K562 (cell line): Measurements from ENCODE around the gene C2orf81. TPM values are rescaled to one million over a fixed set of nuclear protein-coding genes. Genes with fewer than 3 reads are reported as not detected.

ENCODE experiments used
- AFF1 ChIP-seq, 2 experiments: fragments of 450-650 bp; IDR thresholded peaks; 2 replicates each; pipeline ENCODE4 v1.6.1; 2018; ENCODE audit warnings: mild to moderate bottlenecking in 2 of 2, low read depth in 1 of 2; ENCODE audit not compliant: partially characterized antibody in 2 of 2
- ATF4 ChIP-seq: fragments of 450-650 bp; formaldehyde crosslinking; IDR thresholded peaks from 2 replicates; pipeline ENCODE4 v1.4.0; 2022; ENCODE audit warnings: mild to moderate bottlenecking, moderate library complexity
- CUX1 ChIP-seq: fragments of 200-800 bp; sonication (Bioruptor generic); IDR thresholded peaks from 2 replicates; pipeline ENCODE4 v1.6.1; 2016; ENCODE audit warnings: missing genetic modification characterization, missing compliant biosample characterization
- E2F1 ChIP-seq: sonication (generic); formaldehyde crosslinking; IDR thresholded peaks from 2 replicates; pipeline ENCODE4 v1.8.1; 2023; ENCODE audit warnings: mild to moderate bottlenecking, missing genetic modification reagents, moderate library complexity
- HES1 ChIP-seq: fragments of 450-650 bp; IDR thresholded peaks from 2 replicates; pipeline ENCODE4 v1.6.1; 2016; ENCODE audit warnings: low read depth, mild to moderate bottlenecking, moderate library complexity
- MEF2D ChIP-seq: conservative IDR thresholded peaks from 2 replicates; pipeline ENCODE4 v1.6.1; 2016; ENCODE audit warnings: low read depth, missing genetic modification characterization, missing compliant biosample characterization
- TFE3 ChIP-seq: fragments of 450-650 bp; formaldehyde crosslinking; IDR thresholded peaks from 2 replicates; pipeline ENCODE4 v1.4.0; 2020; ENCODE audit warnings: mild to moderate bottlenecking, mixed read lengths
- ZFPM2 ChIP-seq: fragments of 250-450 bp; sonication (Bioruptor Pico); IDR thresholded peaks from 2 replicates; pipeline ENCODE4 v1.5.1; 2022; ENCODE audit warnings: mild to moderate bottlenecking
- ZNF146 ChIP-seq: IDR thresholded peaks from one replicate; pipeline ENCODE4 v1.6.1; 2018; ENCODE audit warnings: missing compliant biosample characterization; ENCODE audit not compliant: unreplicated experiment
- ZNF263 ChIP-seq: sonication (generic); formaldehyde crosslinking; IDR thresholded peaks from 2 replicates; pipeline ENCODE4 v1.8.0; 2022; ENCODE audit warnings: mild to moderate bottlenecking, missing genetic modification reagents, borderline replicate concordance
- polyA plus RNA-seq, 8 experiments: library from polyadenylated mRNA; depleted of rRNA in 4 of 8; stranded (reverse) in 5 of 8; unstranded in 3 of 8; fragments of >200 nt; fragmentation: Nextera tagmentation in 2 of 8; fragmentation: Illumina TruSeq in 1 of 8; extraction: Ambion mirVana in 2 of 8; extraction: Trizol in 1 of 8; gene quantifications; 2 replicates each; pipeline versions ENCODE4 v1.2.1 to v1.2.3, GENCODE V29; 2011 to 2014; ENCODE audit warnings: inconsistent platforms in 1 of 8, missing spikeins in 1 of 8
- total RNA-seq, 7 experiments: library from RNA; depleted of rRNA in 6 of 7; stranded (reverse); fragments of >200 nt in 6 of 7; fragmentation: Illumina TruSeq in 2 of 7; extraction: Trizol in 2 of 7; gene quantifications; 2 replicates each; pipeline versions ENCODE4 v1.2.1 to v1.2.3, GENCODE V29; 2011 to 2021; ENCODE audit warnings: low replicate concordance in 1 of 7

C2orf81 gene
- total and polyA plus RNA-seq, 9 of the 15 experiments (the other 6 are each of a cell fraction or from before 2014, with no cell fraction given) = 0.06 TPM; not detected in 8

- no peak for TF ChIP-seq AFF1 (IDR thresholded peaks at IDR 0.05; ENCODE audit: low read depth in 1 of 2, partially characterized antibody in 2 of 2)
- no peak for TF ChIP-seq MEF2D (tag)
- no peak for TF ChIP-seq CUX1 (CRISPR knock-in tag)
- TF ChIP-seq HES1 = no peak
- TF ChIP-seq E2F1 (CRISPR knock-in tag) = no peak
- no peak for TF ChIP-seq ZNF146
- no peak for TF ChIP-seq TFE3 (CRISPR knock-in tag)
- TF ChIP-seq ATF4 = no peak
- TF ChIP-seq ZFPM2 (CRISPR knock-in tag) = no peak
- TF ChIP-seq ZNF263 (CRISPR knock-in tag) = peak; percentile 40; the same call in 1 of the 2 replicates
These were observed 40.0 kb upstream of the C2orf81 start (continued) for GRCh38 chr2:74461187-74462053.
